HUDEP-2 (cell line): ENCODE data around the gene CCL27.

Experiments
- DNase-seq, 76 experiments: peaks; one replicate each; lab custom pipeline; 2025; ENCODE audit not compliant: unreplicated experiment in 76 of 76; lab: John Stamatoyannopoulos, UW

The CCL27 gene

GRCh38 chr9:34685591-34685990 is 23.1 kb upstream of the CCL27 start:
- no peak for DNase-seq

GRCh38 chr9:34684816-34685215 is 22.4 kb upstream of the CCL27 start:
- DNase-seq, result no peak

- DNase-seq, result no peak
Observed at GRCh38 chr9:34684145-34684544, 21.7 kb upstream of the CCL27 start.

- no peak for DNase-seq
Observed at GRCh38 chr9:34675869-34676268, 13.4 kb upstream of the CCL27 start.

DNA sequence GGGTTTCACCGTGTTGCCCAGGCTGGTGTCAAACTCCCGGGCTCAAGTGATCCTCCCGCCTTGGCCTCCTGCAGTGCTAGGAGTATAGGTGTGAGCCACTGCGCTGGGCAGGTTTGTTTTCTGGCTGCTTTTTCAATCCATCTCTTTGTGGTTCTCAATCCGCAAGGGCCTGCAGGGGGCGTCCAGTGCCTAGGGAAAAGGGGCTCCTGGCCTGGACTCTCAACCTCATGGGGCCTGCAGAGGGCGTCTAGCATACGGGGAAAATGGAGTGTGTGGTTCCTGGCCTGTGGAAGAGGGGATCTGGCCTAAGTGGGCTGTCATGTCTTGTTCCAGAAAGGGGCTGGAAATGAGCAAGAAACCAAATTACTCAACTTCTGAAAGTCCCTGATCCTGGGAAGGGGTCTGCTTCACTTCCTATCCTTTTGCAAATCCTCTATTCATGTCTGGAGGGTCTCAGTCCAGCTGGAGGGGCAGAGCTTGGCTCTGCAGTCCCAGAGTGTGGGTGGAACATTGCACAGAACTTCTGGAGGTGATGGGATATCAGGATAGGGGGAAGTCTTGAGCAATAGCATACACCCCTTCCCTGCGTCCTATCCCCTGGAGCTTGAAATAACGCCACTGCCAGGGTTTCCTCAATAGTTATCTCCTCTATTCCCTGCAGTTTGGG is 12.7 kb upstream of the CCL27 start:
- peak in 69 of 76 experiments; percentile 14 to 81 (median 63) for DNase-seq

DNA sequence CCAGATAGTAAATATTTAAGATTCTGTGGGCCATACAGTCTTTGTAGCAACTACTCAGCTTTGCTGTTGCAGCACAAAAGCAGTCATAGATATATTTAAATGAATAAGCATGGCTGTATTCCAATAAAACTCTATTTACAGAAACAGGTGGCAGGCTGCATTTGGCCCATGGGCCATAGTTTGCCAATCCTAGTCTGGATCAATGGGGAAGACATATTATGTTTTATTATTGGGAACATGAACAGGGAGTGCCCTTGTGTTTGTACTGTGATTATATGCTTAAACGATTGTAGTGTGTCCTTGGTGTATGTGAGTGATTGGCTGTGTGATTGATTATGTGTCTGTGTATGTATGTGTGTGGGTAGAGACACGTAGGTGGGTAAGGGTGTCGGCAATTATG is 12.0 kb upstream of the CCL27 start:
- no peak for DNase-seq

GRCh38 chr9:34671307-34671706 is 8.8 kb upstream of the CCL27 start:
- DNase-seq, result no peak

- DNase-seq, result no peak
Observed at GRCh38 chr9:34669809-34670562, 7.5 kb upstream of the CCL27 start.

GRCh38 chr9:34665381-34666250 is 3.2 kb upstream of the CCL27 start:
- DNase-seq, result peak in 75 of 76 experiments; percentile 48 to 96 (median 90)

DNA sequence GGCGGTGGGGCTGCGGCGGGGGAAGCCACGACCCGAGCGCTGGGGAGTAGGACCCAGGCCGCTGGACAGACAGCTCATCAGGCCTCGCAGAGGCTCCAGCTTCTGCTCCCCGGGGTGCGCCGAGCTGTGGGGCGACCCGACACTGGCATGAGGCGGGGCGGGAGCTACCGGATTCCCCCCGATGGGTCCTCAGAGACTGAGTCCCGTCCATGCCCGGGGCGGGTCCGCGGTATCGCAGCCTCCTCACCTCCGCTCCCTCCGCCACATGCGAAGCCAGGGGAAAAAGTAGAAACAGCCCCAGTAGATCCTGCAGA is 2.6 kb upstream of the CCL27 start:
- peak in 1 of 76 experiments; percentile 92 for DNase-seq

DNA sequence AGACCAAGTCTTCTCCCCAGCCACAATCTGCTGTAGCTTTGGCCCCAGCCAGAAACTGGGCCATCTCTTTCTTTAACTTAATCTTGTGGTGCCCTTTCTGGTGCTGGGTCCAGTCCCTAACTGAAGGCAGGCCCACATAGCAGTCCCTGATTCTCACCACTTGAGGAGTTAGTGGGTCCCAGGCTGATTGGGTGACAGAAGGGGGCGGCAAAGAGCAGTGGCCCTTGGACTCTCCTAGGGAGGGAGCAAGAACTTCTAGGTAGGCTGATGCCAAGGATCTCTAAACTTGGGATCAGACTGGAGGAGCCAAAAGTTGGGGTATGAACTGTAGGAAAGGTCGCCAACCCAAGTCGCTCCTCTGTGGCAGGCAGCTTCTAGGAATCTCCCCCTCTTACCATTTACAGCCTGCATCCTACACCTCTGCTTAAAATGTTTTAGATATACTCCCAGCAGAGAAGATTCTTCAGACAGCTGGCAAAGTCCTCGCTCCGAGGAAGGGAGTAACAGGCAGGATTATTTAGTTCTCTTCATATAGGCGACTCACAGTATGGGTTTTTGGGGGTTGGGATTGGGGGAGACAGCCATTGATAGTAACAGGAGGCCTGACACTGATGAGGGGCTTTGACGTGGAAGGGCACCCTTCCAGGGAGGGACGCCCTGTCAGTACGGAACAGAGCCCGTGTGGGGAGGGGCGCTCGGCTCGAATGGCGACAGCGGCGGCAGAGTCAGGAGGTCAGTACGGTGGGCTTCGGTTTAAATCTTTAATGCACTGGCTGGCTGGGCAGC is 2.0 kb upstream of the CCL27 start:
- DNase-seq, result peak in 72 of 76 experiments; percentile 25 to 90 (median 73)

DNA sequence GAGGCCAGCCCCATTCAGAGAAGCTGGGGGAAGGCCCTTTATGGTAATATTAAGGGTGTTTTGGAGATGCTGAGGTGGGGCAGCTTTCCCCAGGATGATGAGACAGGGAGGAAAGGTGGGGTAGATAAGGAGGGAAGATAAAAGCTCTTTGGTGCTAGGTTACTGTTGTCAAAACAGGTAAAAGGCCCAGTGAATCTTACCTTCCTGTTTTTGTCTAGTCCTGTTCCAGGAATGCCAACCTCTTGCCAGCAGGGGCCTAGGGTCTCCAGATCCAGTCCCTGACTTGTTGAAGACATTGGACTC is 797 bp upstream of the CCL27 start:
- DNase-seq, result no peak

DNA sequence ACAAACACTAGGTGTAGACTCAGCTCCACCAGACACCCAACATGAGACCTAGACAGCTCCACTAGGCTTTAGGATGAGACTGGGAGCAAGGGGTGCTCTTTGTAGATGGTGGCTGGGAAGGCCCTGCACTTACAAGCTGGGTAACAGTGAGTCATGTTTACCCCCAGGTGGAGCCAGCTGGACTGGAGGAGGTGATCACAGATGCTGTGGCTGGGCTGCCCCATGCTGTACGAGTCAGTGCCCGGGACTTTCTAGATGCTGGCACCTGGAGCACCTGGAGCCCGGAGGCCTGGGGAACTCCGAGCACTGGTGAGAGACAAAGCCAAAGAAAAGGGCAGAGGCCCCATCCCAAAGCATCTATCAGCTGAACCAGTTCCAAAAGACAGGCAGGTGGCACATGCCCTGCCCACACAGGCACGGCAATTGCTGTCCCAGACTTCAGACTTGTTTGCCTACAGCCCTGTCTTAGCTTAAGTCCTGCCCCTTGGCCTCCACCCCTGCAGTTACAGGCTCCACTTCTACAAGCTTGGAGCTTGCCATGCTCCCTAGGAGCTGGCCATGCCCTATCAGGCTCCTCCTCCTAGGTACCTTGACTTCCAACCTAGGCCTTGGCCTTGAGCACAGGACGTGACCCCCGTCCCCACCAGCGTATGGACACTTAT is 2.7 kb downstream of the CCL27 start:
- no peak for DNase-seq

- DNase-seq, result no peak
Observed at GRCh38 chr9:34658461-34658860, 4.0 kb downstream of the CCL27 start.

DNA sequence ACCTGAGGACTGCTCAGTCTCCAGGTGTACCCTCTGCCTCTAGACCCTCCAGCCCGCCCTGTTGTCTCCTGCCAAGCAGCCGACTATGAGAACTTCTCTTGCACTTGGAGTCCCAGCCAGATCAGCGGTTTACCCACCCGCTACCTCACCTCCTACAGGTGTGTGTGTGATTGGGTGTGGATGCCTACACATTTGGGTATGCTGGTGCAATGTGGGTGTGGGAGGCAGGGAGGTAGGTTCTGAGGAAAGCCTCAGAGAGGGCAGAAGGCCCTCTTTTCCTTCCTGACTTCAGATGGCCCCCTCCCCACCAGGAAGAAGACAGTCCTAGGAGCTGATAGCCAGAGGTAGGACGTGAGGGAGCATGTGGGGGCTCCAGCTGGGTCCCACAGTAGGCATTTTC is 5.5 kb downstream of the CCL27 start:
- no peak for DNase-seq

- DNase-seq, result no peak
Observed at GRCh38 chr9:34655394-34655793, 7.1 kb downstream of the CCL27 start.

DNA sequence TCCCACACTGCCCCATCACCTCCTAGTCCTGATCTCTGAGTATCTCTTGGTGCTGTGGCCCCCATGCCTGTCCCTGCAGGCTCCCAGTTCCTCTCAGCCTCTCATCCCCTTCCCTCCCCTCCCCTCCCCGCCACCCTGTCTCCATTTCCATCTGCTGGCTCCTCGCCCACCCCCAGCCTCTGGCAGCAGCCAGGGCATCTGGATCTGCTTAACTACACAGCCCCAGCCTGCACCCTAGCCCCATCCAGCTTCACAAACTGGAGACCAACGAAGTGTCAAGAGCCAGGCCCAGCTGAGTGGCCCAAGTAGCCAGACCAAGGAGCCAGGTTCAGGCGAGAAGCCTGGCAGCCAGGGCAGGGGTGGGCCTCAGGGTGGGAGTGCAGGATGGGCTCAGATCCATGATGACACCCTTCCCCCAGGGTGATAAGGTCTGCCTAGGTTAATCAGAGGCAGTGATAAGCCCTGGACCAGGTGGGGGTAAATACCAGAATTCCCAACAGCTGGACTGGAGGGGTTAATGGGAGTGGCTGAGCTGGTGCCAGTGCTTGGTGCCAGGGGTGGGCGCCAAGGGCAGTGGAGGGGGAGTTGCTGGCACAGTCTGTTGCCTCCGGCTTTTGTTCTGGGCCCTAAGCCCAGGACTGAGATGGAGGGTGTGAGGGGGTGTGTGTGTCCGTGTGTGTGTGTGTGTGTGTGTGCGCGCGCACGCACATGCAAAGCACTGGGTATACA is 8.0 kb downstream of the CCL27 start:
- no peak for DNase-seq

GRCh38 chr9:34653151-34654072 is 9.0 kb downstream of the CCL27 start:
- no peak for DNase-seq

DNA sequence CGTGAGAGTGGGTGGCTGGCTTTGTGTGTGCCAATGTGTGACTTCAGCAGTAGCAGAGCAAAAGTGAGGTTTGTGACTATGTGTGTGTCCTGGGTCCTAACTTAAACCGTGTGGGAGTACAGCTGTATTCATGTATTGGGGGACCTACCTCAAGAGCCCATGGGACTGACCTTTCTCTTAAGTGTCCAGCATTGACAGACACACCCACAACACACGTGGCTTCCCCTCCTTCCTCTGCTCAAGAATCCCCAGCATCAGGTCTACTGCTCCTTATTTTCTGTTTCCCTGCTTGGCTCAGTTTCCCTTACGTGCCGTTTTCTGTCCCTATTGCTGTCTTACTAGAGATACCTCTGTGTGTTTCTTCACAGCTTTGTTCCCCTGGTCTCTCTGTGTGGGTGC is 9.9 kb downstream of the CCL27 start:
- DNase-seq, result no peak
